K562 (cell line): ENCODE results near the gene SND1. TPM values are rescaled to one million over a fixed set of nuclear protein-coding genes. Genes with fewer than 3 reads are reported as not detected.

Experiments used
- ARID3B ChIP-seq: fragments of 250-450 bp; sonication (Bioruptor Pico); IDR thresholded peaks from 2 replicates; pipeline ENCODE4 v1.4.0; 2020; ENCODE audit warnings: borderline replicate concordance
- ARNT ChIP-seq, 2 experiments: fragments of 450-650 bp; IDR thresholded peaks; 2 replicates each; pipeline ENCODE4 v1.6.1; 2016; ENCODE audit warnings: mild to moderate bottlenecking in 1 of 2
- BHLHE40 ChIP-seq: IDR thresholded peaks from 2 replicates; pipeline ENCODE4 v1.6.1; 2011; ENCODE audit warnings: low read length, improper control_type of control experiment
- CTBP1 ChIP-seq: fragments of 450-650 bp; IDR thresholded peaks from 2 replicates; pipeline ENCODE4 v1.6.1; 2016; ENCODE audit warnings: borderline replicate concordance
- FOSL1 ChIP-seq: fragments of 200-800 bp; sonication (Bioruptor generic); conservative IDR thresholded peaks from 2 replicates; pipeline ENCODE4 v1.6.1; 2016; ENCODE audit warnings: missing genetic modification characterization, missing compliant biosample characterization
- GATAD2B ChIP-seq: fragments of 450-650 bp; IDR thresholded peaks from 2 replicates; pipeline ENCODE4 v1.6.1; 2017; ENCODE audit warnings: mild to moderate bottlenecking, borderline replicate concordance
- HDAC3 ChIP-seq: fragments of 450-650 bp; IDR thresholded peaks from 2 replicates; pipeline ENCODE4 v1.6.1; 2018; ENCODE audit warnings: borderline replicate concordance, mild to moderate bottlenecking, moderate library complexity; ENCODE audit not compliant: partially characterized antibody
- IRF2 ChIP-seq: sonication (generic); formaldehyde crosslinking; IDR thresholded peaks from 2 replicates; pipeline ENCODE4 v1.8.1; 2022; ENCODE audit warnings: mild to moderate bottlenecking, missing genetic modification reagents
- KDM1A ChIP-seq, 2 experiments: fragments of 450-650 bp; IDR thresholded peaks; 2 replicates each; pipeline ENCODE4 v1.6.1; 2016; ENCODE audit warnings: mild to moderate bottlenecking in 2 of 2
- NBN ChIP-seq: fragments of 450-650 bp; IDR thresholded peaks from 2 replicates; pipeline ENCODE4 v1.6.1; 2016; ENCODE audit warnings: low read depth, mild to moderate bottlenecking
- PCBP1 ChIP-seq: fragments of 200-400 bp; formaldehyde crosslinking; IDR thresholded peaks from 2 replicates; pipeline ENCODE4 v1.6.1; 2018; ENCODE audit warnings: mild to moderate bottlenecking, low read depth, low read length; ENCODE audit not compliant: poor library complexity, severe bottlenecking
- PREB ChIP-seq: sonication (generic); formaldehyde crosslinking; IDR thresholded peaks from 2 replicates; pipeline ENCODE4 v1.8.1; 2023; ENCODE audit warnings: mild to moderate bottlenecking, missing genetic modification reagents
- RFX1 ChIP-seq: fragments of 450-650 bp; IDR thresholded peaks from 2 replicates; pipeline ENCODE4 v1.6.1; 2016; ENCODE audit warnings: mild to moderate bottlenecking, moderate library complexity
- ZNF511 ChIP-seq: sonication (generic); formaldehyde crosslinking; IDR thresholded peaks from 2 replicates; pipeline ENCODE4 v1.8.0; 2022; ENCODE audit warnings: mild to moderate bottlenecking, missing genetic modification reagents
- ZNF740 ChIP-seq, 3 experiments: fragments of 200-800 bp in 1 of 3; sonication (Bioruptor generic) in 1 of 3; sonication (generic) in 1 of 3; formaldehyde crosslinking in 1 of 3; IDR thresholded peaks; 2 replicates each; pipeline versions ENCODE4 v1.6.1 to v1.8.0; 2016 to 2022; ENCODE audit warnings: mild to moderate bottlenecking in 2 of 3, missing compliant biosample characterization in 2 of 3, missing genetic modification characterization in 2 of 3, missing genetic modification reagents in 1 of 3
- polyA plus RNA-seq, 8 experiments: library from polyadenylated mRNA; depleted of rRNA in 4 of 8; stranded (reverse) in 5 of 8; unstranded in 3 of 8; fragments of >200 nt; fragmentation: Nextera tagmentation in 2 of 8; fragmentation: Illumina TruSeq in 1 of 8; extraction: Ambion mirVana in 2 of 8; extraction: Trizol in 1 of 8; gene quantifications; 2 replicates each; pipeline versions ENCODE4 v1.2.1 to v1.2.3, GENCODE V29; 2011 to 2014; ENCODE audit warnings: inconsistent platforms in 1 of 8, missing spikeins in 1 of 8
- total RNA-seq, 7 experiments: library from RNA; depleted of rRNA in 6 of 7; stranded (reverse); fragments of >200 nt in 6 of 7; fragmentation: Illumina TruSeq in 2 of 7; extraction: Trizol in 2 of 7; gene quantifications; 2 replicates each; pipeline versions ENCODE4 v1.2.1 to v1.2.3, GENCODE V29; 2011 to 2021; ENCODE audit warnings: low replicate concordance in 1 of 7
- TF ChIP-seq, protein P1 (sequence below): fragments of 450-650 bp; IDR thresholded peaks from 2 replicates; pipeline ENCODE4 v1.6.1; 2016
- TF ChIP-seq, protein P2 (sequence below): sonication (generic); formaldehyde crosslinking; IDR thresholded peaks from 2 replicates; pipeline ENCODE4 v1.8.0; 2023; ENCODE audit warnings: mild to moderate bottlenecking, missing genetic modification reagents
- TF ChIP-seq, protein P3 (sequence below): fragments of 450-650 bp; IDR thresholded peaks from 2 replicates; pipeline ENCODE4 v1.6.1; 2016; ENCODE audit warnings: low read depth, mild to moderate bottlenecking, moderate library complexity

The SND1 gene
- total and polyA plus RNA-seq, 9 of the 15 experiments (the other 6 are each of a cell fraction or from before 2014, with no cell fraction given): 46.5 to 307 (median 191) TPM

DNA sequence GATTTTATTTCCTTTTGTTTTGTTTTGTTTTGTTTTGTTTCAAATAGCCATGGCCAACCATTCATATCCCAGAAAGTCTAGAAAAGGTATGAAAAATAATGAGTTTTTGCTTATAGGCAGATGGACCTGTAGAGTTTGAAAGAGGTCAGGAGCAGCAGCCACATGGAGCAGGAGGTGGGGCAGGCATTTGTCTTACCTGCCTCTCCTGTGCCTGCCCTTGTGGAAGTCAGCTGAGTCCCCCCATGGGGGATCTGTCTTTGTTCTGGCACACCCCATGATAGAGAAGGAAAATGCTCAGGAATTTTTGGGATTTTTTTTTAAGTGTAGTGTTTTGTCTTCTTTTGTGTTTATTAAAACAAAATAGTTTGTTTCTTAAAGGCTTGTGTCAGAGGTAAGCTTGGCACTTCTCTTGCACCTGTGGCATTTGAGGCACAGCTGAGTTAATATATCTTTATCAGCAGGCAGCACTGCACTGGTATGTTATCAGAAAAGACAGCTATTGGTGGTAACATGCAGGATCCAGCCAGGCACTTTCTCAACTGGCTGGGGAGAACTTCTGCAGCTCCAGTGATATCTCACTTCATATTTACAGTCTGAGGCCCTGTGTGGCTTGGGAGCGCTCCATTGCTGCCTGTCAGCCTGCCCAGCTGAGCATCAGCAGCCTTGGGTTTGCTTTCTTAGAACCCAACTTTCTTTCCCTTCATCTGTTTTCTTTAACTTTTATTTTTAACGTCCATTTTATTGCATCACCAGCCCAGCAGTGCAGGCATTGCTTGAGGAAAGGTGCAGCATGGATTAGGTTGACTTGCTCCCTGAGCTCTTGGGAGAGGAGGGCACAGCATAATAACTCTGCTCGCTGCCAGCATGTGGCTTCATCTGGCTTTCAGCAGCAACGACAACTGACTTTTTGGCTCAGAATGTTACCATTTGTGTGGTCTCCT, 334.9 kb downstream of the SND1 start (continued):
- TF ChIP-seq HDAC3: peak; percentile 63
- TF ChIP-seq PREB (CRISPR knock-in tag): no peak
- no peak for TF ChIP-seq ZNF740 (CRISPR knock-in tag; IDR thresholded peaks at IDR 0.05)
- TF ChIP-seq ZNF740 (tag; IDR thresholded peaks at IDR 0.05): peak in 1 of 2 experiments; percentile 46; a peak in 1 of 4 replicates
- TF ChIP-seq CTBP1: peak; percentile 77; the same call in 1 of the 2 replicates
- no peak for TF ChIP-seq PCBP1
- TF ChIP-seq, protein P1, sequence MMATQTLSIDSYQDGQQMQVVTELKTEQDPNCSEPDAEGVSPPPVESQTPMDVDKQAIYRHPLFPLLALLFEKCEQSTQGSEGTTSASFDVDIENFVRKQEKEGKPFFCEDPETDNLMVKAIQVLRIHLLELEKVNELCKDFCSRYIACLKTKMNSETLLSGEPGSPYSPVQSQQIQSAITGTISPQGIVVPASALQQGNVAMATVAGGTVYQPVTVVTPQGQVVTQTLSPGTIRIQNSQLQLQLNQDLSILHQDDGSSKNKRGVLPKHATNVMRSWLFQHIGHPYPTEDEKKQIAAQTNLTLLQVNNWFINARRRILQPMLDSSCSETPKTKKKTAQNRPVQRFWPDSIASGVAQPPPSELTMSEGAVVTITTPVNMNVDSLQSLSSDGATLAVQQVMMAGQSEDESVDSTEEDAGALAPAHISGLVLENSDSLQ: peak; percentile 77
- no peak for TF ChIP-seq ARID3B (CRISPR knock-in tag)
- peak; percentile 51; the same call in 1 of the 2 replicates for TF ChIP-seq NBN
- TF ChIP-seq ARNT (IDR thresholded peaks at IDR 0.05): 0 out of 4 replicates have a peak, but pooled peaks of 1 of the 2 experiments have one; percentile 31
- peak; percentile 35; the same call in 1 of the 2 replicates for TF ChIP-seq BHLHE40
- no peak for TF ChIP-seq RFX1
- peak in 1 of 2 experiments; percentile 56; a peak in 1 of 4 replicates for TF ChIP-seq KDM1A (IDR thresholded peaks at IDR 0.05)
- TF ChIP-seq, protein P2, sequence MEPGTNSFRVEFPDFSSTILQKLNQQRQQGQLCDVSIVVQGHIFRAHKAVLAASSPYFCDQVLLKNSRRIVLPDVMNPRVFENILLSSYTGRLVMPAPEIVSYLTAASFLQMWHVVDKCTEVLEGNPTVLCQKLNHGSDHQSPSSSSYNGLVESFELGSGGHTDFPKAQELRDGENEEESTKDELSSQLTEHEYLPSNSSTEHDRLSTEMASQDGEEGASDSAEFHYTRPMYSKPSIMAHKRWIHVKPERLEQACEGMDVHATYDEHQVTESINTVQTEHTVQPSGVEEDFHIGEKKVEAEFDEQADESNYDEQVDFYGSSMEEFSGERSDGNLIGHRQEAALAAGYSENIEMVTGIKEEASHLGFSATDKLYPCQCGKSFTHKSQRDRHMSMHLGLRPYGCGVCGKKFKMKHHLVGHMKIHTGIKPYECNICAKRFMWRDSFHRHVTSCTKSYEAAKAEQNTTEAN (CRISPR knock-in tag): no peak
- peak; percentile 43 for TF ChIP-seq FOSL1 (tag)
- peak; percentile 45; the same call in 1 of the 2 replicates for TF ChIP-seq ZNF511 (CRISPR knock-in tag)
- TF ChIP-seq IRF2 (CRISPR knock-in tag): no peak
- TF ChIP-seq, protein P3, sequence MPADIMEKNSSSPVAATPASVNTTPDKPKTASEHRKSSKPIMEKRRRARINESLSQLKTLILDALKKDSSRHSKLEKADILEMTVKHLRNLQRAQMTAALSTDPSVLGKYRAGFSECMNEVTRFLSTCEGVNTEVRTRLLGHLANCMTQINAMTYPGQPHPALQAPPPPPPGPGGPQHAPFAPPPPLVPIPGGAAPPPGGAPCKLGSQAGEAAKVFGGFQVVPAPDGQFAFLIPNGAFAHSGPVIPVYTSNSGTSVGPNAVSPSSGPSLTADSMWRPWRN: no peak; the same call in 1 of the 2 replicates
- peak; percentile 68; the same call in 1 of the 2 replicates for TF ChIP-seq GATAD2B
